ENCODE data around the gene LRP5.

- no peak for TF ChIP-seq POLR2AphosphoS5 (IDR thresholded peaks at IDR 0.05)
- TF ChIP-seq CTCF (IDR thresholded peaks at IDR 0.05) = no peak
- no peak for TF ChIP-seq POLR2A (IDR thresholded peaks at IDR 0.05)
Observed at GRCh38 chr11:68296344-68297051, 15.9 kb upstream of the LRP5 start.

All from gastroesophageal sphincter (tissue), 3 donors.